Stimulated activated naive CD4-positive, alpha-beta T cell treated with Interleukin-2 at 50 U/mL for 16 hours (primary cell): ENCODE measurements around the gene ATRN.

Experiments
- DNase-seq: peaks from one replicate; lab custom pipeline; 2025; lab: John Stamatoyannopoulos, UW

ATRN gene

DNA sequence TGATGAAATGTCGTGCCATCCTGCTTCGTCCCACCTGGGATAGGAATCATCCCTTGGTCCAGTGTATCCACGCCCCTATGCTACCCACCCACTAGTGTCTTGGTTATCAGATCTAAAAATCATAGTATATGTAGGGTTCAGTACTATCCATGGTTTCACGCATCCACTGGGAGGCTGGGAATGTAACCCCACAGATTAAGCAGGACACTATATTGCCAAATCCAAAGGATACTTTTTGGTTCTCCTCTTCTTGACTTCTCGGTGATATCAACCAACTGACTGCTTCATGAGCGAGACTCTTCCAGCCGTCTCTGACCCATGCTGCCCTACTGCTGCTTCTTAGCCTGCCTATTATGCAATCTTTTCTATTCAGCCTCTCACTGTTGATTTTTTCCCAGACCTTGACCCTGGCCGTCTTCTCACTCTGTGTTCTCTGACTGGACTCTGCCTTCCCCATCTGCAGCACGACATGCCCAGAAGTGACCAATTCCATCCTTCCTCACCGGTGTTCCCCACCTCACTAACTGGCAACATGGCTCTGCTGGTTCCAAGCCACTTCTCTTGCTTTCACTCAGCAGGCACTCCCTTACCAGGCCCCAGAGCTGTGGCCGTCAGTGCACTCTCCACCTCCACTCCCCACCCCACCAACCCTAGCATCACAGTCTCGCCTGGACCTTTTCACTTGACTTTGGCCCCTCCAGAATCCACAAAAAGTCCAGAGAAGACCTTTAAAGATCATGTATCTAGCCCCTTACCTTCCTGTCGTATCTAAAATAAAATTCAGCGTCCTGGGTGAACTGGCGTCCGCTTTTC, 157.9 kb downstream of the ATRN start:
- DNase-seq: no peak

DNA sequence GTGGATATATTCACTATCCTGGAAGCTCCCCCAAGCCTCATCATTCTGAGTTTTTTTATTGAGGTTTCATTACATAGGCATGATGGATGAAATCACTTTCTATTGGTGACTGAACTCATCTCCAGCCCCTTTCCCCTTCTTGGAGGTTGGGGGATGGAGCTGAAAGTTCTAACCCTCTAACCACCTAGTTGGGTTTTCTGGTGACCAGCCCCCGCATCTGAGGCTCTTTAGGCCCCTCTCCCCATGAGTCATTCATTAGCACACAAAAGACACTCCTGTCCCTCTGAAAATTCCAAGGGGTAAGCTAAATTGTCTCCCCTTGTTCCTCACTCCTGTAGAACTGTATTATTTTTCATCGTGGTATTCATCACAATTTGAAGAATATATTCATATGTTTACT, 159.1 kb downstream of the ATRN start:
- DNase-seq: no peak

DNA sequence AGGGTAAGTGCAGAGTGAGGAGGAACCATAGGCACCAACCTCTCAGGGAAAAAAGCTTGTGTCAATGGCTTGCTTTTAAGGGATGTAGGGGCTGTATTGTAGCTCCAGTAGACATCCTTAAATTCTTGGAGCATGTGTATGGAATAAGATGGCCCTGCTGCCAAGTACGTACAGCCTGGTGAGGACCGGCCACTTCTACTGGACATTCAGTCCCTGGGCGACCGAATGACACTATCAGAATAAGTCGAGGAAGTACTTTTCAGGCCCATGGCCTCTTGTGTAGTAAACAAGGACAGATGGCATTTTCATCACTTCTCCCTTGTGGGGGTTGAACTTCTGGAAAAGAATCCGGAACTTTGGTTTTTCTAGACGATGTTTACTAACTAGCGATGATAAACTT, 159.6 kb downstream of the ATRN start:
- no peak for DNase-seq

DNA sequence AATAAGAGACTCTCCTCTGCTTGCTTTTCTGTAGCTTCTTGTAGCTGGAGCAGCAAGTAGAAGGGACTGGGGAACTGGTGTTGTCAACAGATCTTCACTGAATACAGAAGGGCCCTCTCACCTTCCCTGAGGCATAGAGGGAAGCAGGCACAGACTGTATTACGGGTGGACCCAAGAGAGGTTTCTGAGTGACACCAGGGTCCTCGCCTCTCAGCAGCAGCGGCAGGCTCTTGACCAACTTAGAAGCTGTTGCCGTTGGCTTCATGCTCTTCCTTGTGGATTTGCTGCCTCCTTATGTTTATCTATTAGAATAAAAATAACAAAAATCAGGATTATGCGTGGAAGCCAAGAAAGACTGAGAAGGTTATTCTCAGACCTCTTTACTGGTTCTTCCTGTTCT, 160.7 kb downstream of the ATRN start:
- no peak for DNase-seq

DNA sequence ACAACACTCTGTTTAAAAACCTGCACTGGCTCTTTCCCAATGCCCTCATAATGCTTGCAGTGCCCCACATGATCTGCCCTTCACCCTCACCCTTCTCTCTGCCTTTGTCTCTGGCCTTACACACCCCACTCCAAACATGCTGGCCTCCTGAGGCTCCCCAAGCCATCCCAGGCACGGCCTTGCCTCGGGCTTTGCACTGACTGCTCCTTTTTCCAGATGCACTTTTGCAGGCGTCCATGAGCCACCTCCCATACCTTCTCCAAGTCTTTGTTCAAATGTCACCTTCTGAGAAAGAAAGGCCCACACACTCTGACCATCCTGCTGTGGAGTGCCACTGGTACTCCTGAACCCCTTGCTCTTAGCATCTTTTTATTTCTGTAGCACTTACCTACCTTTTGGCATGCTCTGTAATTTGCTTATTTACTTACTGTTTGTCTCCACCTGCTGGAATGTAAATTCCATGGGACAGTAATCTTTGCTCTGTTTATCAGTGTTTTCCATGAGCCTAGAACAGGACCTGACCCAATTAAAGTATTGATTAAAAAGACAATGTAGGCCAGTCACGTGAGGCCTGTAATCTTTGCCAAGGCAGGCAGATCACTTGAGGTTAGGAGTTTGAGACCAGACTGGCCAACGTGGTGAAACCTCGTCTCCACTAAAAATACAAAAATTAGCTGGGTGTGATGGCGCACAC, 161.6 kb downstream of the ATRN start:
- DNase-seq: no peak

DNA sequence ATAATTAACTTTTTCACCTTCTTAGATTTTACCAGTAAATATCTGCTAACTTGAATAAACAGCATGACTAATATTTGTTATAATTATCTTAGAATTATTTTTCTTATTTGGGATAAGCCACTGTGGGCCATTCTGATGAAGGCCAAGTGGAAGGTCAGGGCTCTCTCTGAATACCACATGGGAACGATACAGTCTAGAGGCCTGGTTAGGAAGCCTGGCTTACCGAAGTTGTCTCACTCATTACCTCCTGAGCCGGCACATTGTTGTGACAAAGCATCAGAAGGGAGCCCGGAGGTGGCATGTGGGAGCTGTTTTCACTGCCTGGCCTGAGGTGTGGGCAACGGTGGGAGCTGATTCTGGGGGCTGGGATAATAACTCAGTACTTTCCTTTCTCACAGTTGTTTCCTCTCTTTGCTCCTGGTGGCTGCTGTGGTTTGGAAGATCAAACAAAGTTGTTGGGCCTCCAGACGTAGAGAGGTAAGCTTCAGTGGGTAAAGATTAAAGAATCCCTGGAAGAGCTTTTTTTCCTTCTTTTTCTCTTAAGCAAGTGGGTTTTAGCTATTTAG, 163.2 kb downstream of the ATRN start:
- DNase-seq: no peak

DNA sequence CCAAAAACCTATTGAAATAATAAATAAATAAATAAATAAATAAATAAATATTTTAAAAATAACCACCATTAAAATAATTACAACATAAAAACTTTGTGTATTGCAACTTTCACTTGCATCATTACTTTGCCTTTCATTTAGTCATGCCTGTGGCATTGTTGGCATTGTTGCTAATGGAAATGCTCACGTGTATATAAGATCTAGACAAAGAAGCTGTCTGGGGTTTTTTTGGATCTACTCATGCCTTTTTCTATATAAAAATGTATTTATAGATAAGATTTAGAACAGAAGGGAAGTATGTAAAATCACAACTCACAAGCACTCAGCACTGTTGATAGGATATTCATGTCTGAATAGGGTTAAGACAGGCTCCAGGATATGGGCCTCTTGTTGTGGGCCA, 164.5 kb downstream of the ATRN start:
- DNase-seq: no peak

DNA sequence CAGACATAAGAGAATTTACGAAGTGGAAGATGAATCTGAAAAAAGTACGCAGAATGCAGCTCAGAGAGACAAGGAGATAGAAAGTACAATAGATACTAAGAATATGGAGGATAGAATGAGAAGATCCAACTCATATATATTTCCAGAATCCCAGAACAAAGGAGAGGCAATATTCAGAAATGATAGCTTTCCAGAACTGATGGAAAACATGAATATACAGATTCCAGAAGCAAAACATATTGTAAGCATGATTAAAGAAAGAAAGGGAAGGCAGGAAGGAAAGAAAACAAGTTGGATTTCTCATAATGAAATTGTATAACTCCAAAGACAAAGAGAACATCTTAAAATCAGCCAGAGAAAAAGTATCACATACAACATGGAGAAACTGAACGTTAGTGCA, 169.4 kb downstream of the ATRN start:
- DNase-seq: no peak

DNA sequence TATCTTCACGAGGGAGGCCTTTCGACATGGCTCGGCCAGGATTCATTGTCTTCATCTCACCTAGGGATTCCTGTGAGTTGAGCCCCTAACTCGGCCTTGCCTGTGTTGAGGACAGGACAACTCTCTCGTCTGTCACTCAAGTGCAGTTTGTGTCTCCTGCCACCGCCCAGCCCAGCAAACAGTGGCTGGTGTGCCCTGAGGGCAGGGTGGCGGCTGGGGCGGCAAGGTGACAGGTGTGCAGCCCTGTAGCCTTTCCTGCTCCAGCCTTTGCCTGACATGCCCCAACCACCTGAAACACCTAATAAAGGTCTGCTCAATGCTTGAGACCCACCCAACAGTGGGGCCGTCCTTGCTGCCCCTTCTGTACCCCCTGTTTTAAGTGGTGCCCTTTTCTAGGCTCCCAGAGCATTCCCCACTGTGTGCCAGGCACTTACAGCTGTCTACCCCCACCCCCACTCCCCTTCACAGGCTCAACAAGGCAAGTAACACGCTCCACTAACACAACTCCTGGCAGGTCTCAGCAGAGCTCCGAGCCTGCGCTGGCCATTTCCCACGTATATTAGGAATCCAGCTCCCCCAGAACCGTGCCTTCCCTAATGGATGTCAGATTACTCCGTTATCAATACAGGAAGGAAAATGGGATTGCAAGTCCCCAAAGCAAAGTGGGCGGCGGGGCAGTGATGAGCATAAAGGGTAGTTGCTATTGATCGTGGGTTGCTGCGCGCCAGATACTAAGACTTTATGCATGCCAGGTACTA, 174.7 kb downstream of the ATRN start:
- DNase-seq: no peak

DNA sequence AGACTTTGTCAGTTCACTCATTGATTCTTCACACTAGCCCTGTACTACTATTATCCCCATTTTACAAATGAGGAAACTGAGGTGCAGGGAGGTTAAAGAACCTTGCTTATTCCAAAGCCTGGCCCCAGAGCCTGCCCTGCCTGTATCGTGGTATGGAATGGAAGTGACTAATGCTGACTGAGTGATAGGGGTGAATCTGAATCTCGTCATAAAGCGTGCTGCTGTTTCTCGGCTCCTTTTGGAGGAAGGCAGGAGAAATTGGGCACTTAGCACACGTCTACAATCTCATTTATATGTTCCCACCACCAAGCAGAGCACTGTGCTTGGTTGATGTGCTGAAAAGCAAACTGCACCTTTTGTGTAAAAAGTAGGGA, 175.2 kb downstream of the ATRN start:
- no peak for DNase-seq

DNA sequence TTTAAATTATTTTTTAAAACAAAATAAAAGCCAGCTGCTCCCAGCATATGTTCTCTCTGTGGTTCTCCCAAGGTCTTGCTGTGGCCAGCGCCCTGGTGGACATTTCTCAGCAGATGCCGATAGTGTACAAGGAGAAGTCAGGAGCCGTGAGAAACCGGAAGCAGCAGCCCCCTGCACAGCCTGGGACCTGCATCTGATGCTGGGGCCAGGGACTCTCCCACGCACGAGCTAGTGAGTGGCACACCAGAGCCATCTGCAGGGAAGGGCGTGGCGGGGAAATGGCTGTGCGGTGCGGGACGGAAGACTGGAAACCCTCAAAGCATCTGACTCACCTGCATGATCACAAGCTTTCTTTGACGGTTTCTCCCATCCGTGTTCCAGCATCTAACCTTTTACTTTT, 175.8 kb downstream of the ATRN start:
- no peak for DNase-seq

DNA sequence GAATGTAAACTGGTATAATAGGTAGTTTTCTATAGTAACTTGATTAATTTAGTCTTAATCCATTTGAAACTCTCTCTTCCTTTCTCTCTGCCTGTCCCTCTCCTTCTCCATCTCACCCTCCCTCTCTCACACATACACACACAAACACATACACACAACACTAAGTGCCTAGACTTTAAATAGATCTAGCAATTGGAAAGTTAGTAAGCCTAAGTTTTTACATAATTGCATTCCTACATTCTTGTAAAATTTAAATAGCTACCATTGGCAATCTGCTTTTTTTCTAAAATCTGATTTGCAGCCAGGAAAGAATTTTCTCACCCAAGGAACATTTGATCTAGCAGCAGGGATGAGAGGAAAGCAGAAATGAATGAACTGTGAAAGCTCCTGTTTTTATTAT, 176.7 kb downstream of the ATRN start:
- no peak for DNase-seq

DNA sequence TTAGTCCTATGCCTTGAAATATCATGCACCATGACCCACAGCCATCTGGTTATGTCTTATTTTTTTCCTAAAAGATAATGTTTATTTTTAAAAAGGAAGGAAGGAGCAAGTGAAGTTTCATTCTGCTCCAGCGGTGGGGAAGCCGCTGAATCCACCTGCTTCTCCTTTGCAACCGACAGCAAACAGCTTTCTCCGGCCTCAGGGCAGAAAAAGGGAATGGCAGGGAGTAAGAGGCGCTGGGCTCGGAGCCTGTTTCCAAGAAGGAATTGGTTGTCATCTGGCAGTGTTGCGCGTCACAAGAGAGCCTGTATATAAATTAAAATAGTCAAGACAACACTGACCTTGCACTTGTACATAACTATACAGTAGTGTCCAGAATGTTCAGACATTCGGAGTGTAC, 178.1 kb downstream of the ATRN start:
- no peak for DNase-seq

DNA sequence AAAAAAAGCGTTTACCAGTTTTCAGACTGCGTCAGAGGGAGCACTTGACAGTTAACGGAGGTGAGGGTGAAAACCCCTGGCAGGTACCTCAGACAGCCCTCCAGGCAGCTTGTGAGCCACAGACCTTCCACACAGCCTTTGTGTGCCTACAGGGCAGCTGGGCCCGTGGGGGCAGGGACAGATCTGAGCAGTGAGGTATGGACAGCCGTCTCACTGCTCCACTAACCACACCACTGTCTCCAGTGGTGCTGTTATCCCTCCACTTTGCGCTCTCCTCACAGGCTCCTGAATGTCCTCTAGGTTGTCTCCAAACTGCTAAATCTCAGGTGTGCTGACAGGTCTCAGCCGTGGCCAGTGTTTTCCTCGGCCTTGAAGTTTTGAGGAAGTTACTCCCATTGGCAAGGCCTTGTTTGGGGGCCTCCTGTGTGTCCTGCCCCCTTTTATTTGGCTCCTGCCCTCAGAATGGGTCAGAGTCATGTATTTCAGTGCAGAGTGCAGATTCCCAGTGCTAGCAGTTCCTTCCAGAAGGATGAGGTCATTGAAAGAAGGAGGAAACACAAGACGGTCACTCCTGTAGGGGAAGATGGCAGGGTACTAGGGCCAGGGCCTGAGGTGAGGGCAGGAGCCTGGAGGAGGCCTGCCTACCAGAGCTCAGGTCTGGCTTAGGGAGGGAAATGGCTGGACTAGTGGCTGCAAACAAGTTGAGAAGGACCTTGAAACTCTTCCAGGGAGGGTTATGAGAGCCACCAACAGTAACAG, 180.6 kb downstream of the ATRN start:
- no peak for DNase-seq

DNA sequence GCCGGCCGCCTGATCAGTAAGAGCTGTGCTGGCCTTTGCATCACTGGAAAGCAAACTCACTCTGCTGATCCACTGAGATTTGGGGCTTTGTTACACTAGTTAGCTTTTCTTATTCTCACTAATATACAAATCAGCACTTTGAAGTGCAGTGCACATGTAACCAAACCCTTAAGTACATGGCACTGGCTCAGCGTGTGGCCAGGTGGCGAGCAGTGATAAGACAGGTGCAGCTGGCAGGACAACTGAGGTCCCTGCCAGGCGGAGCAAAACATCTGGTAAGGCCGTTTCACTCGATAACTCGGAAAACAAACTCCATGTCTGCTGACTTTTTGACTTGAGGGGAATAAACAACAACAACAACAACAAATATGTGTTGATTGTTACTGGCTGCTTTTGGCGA, 181.4 kb downstream of the ATRN start:
- DNase-seq: no peak

DNA sequence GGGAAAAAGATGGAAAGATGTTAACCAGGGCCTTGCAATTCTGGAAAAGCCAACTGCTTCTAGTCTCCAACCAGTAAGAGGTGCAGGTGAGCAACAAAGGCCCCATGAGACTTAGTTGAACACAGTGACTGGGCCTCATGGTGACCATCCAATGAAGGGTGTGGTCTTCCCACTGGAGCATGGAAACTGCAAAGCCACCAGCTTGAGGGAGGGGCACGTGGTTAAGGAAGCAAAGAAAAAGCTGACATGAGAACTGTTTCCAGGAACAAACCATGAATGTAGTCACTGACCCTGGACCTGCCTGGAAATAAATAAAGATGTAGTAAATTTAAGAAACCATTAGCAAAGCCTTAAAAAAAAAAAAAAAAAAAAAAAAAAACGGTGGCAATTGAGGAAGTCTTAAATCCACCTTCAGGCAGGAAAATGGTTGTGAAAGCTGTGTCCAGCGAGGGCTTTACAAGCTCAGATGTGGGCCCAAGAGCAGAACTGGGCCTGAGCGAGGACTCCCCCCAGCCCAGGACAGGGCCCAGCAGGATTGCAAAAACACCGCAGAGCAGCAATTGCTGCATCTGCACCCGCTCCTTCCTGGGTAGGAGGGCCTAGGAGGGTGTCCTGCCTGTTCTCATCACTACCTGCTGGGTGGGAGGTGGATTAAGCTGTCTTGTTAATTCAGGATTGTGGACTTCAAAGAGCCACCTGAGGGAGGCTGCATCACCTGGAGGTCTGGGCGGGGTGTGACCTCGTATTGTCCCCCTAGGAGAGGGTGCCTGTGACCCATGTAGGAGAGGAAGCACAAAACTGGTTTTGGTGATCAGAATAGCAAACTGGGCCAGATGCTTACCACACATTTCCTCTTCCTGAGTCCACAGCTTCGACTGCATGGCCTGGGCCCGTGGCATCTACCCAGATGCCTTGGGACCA, 182.1 kb downstream of the ATRN start:
- DNase-seq: no peak

DNA sequence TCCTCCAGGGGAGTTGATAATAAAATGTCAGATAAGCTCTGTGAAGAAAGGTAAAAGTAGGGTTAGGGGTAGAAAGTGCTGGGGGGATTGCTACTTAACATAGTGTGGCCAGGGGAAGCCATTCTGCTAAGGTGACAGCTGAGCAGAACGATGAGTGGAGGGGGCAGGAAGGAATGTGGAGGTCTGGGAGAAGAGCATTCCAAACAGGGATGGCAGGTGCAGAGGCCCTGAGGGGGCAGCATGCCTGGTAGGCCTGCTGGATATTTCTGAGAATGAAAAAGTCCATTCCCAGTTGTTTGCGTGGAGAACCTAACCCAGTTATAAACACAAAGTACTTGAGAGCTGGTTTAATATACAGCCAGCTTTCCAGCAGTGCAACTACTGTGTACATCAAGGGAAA, 183.1 kb downstream of the ATRN start:
- DNase-seq: no peak

DNA sequence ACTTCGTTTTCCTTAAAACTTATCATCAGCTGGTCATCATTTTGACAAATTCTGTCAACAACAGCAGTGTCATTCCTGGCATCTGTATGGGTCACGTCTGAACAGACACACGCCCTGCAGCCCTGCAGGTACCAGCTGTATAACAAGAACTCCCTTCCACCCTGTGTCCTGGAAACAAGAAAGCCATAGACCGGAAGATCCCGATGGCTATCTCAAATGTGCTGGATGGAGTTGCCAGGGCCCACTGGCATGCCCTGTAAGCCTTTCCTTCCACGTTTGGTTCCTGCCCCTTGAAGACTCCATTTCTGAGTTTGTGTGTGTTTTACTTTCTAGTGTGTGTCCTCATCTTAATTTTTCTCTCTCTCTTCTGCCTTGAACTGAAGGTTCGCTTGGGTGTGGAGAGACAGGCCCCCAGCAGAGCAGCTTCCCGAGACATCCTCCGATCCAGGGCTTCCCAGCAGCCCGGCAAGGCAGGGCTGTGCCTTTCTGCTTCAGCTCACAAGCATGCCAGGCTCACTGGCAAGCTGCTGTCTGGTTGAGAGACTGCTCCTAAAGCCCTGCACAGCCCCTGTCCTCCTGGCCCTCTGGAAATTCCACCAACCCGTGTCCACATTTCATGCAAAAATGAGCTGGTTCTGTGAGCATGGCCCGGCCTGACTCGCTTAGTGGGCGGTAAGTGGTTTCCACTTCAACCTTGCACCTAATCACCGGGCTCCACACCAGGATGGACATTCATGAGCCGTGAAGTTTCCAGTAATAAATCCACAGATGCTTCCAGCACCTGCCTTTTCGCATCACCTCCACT, 183.7 kb downstream of the ATRN start:
- no peak for DNase-seq

DNA sequence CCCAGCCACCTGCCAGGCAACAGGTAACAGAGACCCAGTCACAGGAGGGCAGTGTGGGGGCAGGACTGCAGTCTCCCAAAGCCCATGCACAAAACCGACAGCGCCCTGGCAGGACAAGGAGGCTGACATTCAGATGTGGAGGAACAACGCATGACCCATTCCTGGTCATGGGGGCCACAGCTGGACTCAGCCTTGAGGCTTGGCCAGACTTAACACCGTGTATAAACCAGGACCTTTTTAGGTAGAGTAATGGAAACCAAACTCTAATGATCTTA, 184.2 kb downstream of the ATRN start:
- no peak for DNase-seq

DNA sequence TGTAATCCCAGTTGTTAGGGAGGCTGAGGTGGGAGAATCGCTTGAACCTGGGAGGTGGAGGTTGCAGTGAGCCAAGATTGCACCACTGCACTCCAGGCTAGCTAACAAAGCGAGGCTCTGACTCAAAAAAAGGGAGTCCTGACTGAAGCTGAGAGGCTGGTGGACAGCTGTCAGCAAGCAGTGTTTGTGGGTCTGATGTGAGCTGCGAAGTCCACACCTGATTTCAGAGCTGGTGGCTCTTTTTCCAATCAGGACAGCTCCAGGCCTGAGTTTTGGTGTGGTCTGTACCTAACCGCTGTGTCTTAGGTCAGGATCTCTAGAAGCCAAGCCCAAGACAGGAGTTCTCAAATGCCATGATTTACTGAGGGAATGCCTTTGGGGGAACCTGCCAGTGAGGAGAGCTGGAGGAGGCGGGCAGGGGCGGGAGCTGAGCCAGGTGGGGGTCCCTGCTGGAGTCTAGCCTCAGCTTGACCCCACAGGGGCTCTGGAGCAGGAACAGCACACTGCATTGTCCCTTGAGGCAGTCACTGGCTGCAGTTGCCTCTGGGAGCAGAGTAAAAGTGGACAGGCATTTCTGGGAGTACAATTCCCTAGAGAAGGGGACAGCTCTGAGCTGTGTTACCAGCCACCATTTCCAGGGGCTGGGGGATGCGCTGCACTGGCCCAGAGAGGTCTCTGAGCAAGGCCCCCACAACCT, 187.3 kb downstream of the ATRN start:
- DNase-seq: no peak
